Astrocyte (in vitro differentiated cells and primary cell): ENCODE measurements around the gene NPTX1. TPM values are rescaled to one million over a fixed set of nuclear protein-coding genes. Genes with fewer than 3 reads are reported as not detected.

ENCODE experiments used
- DNase-seq: peaks from one replicate; pipeline ENCODE4 v3.0.0-alpha.2; 2010; ENCODE audit warnings: low read depth
- FAIRE-seq: peaks from 2 replicates; lab custom pipeline; 2011; peaks lifted over from hg19 to GRCh38; lab: Jason Lieb, UNC
- H2AFZ ChIP-seq: 2 replicates; pipeline ENCODE4 v1.6.0; 2012; ENCODE audit warnings: low read depth, low read length, inconsistent platforms
- H3K27ac ChIP-seq: 2 replicates; pipeline ENCODE4 v1.5.1; 2011; ENCODE audit warnings: low read depth, low read length, inconsistent platforms
- H3K27me3 ChIP-seq: 2 replicates; pipeline ENCODE4 v1.6.0; 2011; ENCODE audit warnings: low read length, inconsistent platforms; ENCODE audit not compliant: insufficient read depth
- H3K36me3 ChIP-seq: 2 replicates; pipeline ENCODE4 v1.5.1; 2011; ENCODE audit warnings: low read length, inconsistent platforms; ENCODE audit not compliant: insufficient read depth
- H3K4me1 ChIP-seq: 2 replicates; pipeline ENCODE4 v1.5.1; 2011; ENCODE audit warnings: low read length, inconsistent platforms; ENCODE audit not compliant: insufficient read depth
- H3K4me2 ChIP-seq: 2 replicates; pipeline ENCODE4 v1.6.0; 2012; ENCODE audit warnings: low read length, inconsistent platforms
- H3K4me3 ChIP-seq: 2 replicates; pipeline ENCODE4 v1.5.1; 2011; ENCODE audit warnings: low read depth, mild to moderate bottlenecking, low read length, inconsistent platforms; ENCODE audit not compliant: insufficient read depth
- H3K79me2 ChIP-seq: 2 replicates; pipeline ENCODE4 v1.6.0; 2012; ENCODE audit warnings: mild to moderate bottlenecking, low read length, inconsistent platforms; ENCODE audit not compliant: insufficient read depth
- H3K9ac ChIP-seq: 2 replicates; pipeline ENCODE4 v1.6.0; 2012; ENCODE audit warnings: mild to moderate bottlenecking, low read length, inconsistent platforms
- H3K9me3 ChIP-seq: 2 replicates; pipeline ENCODE4 v1.5.1; 2012; ENCODE audit warnings: low read depth, mild to moderate bottlenecking, low read length, inconsistent platforms; ENCODE audit not compliant: insufficient read depth
- H4K20me1 ChIP-seq: 2 replicates; pipeline ENCODE4 v1.6.0; 2012; ENCODE audit warnings: low read length, inconsistent platforms; ENCODE audit not compliant: insufficient read depth
- H3K27ac Mint-ChIP-seq: one replicate; pipeline ENCODE4 v1.8.0; 2021; ENCODE audit warnings: mild to moderate bottlenecking, mixed read lengths; ENCODE audit not compliant: unreplicated experiment
- H3K27me3 Mint-ChIP-seq: one replicate; pipeline ENCODE4 v1.8.0; 2021; ENCODE audit warnings: low read depth, mixed read lengths; ENCODE audit not compliant: unreplicated experiment
- H3K36me3 Mint-ChIP-seq: one replicate; pipeline ENCODE4 v1.8.0; 2021; ENCODE audit warnings: low read depth, mixed read lengths; ENCODE audit not compliant: unreplicated experiment
- H3K4me1 Mint-ChIP-seq: one replicate; pipeline ENCODE4 v1.8.0; 2021; ENCODE audit warnings: low read depth, mixed read lengths; ENCODE audit not compliant: unreplicated experiment
- H3K4me3 Mint-ChIP-seq: one replicate; pipeline ENCODE4 v1.8.0; 2021; ENCODE audit warnings: mild to moderate bottlenecking, moderate library complexity, mixed read lengths; ENCODE audit not compliant: unreplicated experiment
- H3K9me3 Mint-ChIP-seq: one replicate; pipeline ENCODE4 v1.8.0; 2021; ENCODE audit warnings: mild to moderate bottlenecking, mixed read lengths; ENCODE audit not compliant: unreplicated experiment
- EZH2 ChIP-seq: IDR thresholded peaks from 2 replicates; pipeline ENCODE4 v1.6.1; 2012; ENCODE audit warnings: mild to moderate bottlenecking, low read length, inconsistent platforms; ENCODE audit not compliant: insufficient read depth
- total RNA-seq: library from RNA; stranded (reverse); gene quantifications from 2 replicates; pipeline ENCODE4 v1.2.1, GENCODE V29; 2021
- TF ChIP-seq, protein P1 (sequence below): IDR thresholded peaks from 2 replicates; pipeline ENCODE4 v1.5.1; 2011; ENCODE audit warnings: low read depth, mild to moderate bottlenecking, inconsistent platforms, low read length, moderate library complexity; ENCODE audit not compliant: insufficient read depth

Gene NPTX1
- total RNA-seq, 1 donor from 2014 or later: 0.43 TPM

DNA sequence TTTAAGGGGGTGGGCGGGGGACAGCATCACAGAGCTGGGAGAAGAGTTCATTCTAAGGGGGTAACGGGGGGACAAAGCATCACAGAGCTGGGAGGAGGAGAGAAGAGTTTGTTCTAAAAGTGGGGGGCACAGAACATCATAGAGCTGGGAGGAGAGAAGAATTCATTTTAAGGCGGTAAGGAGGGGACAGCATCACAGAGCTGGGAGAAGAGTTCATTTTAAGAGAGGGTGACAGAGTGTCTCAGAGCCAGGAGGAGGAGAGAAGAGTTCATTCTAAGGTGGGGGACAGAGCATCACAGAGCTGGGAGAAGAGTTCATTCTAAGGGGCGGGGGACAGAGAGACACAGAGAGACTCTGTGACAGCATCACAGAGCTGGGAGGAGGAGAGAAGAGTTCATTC is 33.6 kb downstream of the NPTX1 start:
- peaks cover 2% of the 10 kb centered on the region for H3K4me1 Mint-ChIP-seq
- Histone ChIP-seq H2AFZ (no peak overlapping the region), H3K79me2 (no peaks in the 10 kb centered on the region), H3K4me2 (no peak overlapping the region), H3K27ac (no peak overlapping the region), H3K4me3 (no peak overlapping the region), H3K27me3 (peaks cover 12% of the 10 kb centered on the region), H3K4me1 (no peaks in the 10 kb centered on the region), H3K9me3 (no peaks in the 10 kb centered on the region), H3K36me3 (no peaks in the 10 kb centered on the region), H3K9ac (no peak overlapping the region), H4K20me1 (no peaks in the 10 kb centered on the region)
- no peak overlapping the region for H3K27ac Mint-ChIP-seq
- H3K27me3 Mint-ChIP-seq: peaks cover 13% of the 10 kb centered on the region
- FAIRE-seq (no peak), DNase-seq (no peak)
- TF ChIP-seq, protein P1, sequence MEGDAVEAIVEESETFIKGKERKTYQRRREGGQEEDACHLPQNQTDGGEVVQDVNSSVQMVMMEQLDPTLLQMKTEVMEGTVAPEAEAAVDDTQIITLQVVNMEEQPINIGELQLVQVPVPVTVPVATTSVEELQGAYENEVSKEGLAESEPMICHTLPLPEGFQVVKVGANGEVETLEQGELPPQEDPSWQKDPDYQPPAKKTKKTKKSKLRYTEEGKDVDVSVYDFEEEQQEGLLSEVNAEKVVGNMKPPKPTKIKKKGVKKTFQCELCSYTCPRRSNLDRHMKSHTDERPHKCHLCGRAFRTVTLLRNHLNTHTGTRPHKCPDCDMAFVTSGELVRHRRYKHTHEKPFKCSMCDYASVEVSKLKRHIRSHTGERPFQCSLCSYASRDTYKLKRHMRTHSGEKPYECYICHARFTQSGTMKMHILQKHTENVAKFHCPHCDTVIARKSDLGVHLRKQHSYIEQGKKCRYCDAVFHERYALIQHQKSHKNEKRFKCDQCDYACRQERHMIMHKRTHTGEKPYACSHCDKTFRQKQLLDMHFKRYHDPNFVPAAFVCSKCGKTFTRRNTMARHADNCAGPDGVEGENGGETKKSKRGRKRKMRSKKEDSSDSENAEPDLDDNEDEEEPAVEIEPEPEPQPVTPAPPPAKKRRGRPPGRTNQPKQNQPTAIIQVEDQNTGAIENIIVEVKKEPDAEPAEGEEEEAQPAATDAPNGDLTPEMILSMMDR: no peak
- TF ChIP-seq EZH2: no peak
- H3K9me3 Mint-ChIP-seq: no peaks in the 10 kb centered on the region
- H3K4me3 Mint-ChIP-seq: no peak overlapping the region
- H3K36me3 Mint-ChIP-seq: peaks cover 2% of the 10 kb centered on the region

DNA sequence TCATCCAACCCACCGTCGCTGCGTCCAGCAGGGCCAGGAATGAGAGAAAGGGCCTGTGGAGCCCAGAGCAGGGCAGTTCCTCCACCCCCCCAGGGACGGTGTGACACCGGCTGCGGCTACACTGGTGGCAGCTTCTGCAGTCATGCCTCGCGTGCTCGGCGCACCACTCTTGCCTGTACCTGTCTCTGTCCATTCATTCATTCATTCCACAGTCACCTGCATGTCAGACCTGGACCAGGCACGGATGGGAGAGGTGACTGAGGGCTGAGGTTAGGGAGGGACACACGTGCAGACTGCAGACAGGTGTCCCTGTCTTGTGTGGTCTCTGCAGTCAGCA is 34.1 kb downstream of the NPTX1 start:
- Mint-ChIP-seq H3K4me1 (peaks cover 2% of the 10 kb centered on the region), H3K27me3 (peaks cover 13% of the 10 kb centered on the region), H3K36me3 (peaks cover 2% of the 10 kb centered on the region), H3K9me3 (no peaks in the 10 kb centered on the region), H3K27ac (no peak overlapping the region), H3K4me3 (no peak overlapping the region)
- H3K4me1 ChIP-seq: no peaks in the 10 kb centered on the region
- no peak for FAIRE-seq
- no peak overlapping the region for H2AFZ ChIP-seq
- no peak overlapping the region for H3K27ac ChIP-seq
- TF ChIP-seq EZH2: no peak
- TF ChIP-seq, protein P1: no peak
- H4K20me1 ChIP-seq: no peaks in the 10 kb centered on the region
- no peak overlapping the region for H3K9ac ChIP-seq
- no peak overlapping the region for H3K4me3 ChIP-seq
- peaks cover 12% of the 10 kb centered on the region for H3K27me3 ChIP-seq
- H3K4me2 ChIP-seq: no peak overlapping the region
- no peaks in the 10 kb centered on the region for H3K79me2 ChIP-seq
- no peaks in the 10 kb centered on the region for H3K9me3 ChIP-seq
- no peak for DNase-seq
- no peaks in the 10 kb centered on the region for H3K36me3 ChIP-seq

DNA sequence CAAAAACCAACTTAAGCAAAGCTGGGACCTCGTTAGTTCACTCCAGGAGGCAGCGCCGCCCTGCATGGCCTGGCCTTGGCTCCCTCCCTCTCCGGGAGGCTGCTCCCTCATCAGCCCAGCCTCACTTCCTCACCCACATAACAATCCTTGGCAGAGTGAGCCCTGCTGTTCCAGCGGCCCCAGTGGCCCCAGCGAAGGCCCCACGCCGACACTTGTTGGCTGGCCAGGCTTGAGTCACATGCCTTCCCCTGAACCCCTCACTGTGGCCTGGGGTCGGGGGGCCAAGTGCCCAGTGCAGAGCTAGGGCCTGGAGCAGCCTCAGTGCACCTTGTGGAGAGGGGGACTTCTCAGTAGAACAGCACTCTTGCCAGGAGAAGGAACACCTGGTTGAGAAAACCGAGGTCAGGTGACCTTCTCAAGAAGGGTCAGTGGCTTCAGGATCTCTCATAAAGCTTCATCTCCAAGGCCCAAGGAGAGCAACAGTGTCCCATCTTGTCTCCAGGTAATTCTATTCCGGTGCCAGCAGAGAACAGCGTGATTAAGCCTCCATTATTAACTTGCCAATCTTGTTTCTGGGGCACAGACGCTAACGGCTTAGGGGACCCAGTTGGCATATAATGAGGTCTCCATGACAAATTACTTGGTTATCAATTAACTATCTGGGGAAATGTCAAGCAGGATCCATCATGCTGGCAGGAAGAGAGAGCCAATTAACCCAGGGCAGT is 34.6 kb downstream of the NPTX1 start:
- Mint-ChIP-seq H3K4me3 (no peak overlapping the region), H3K4me1 (peaks cover 1% of the 10 kb centered on the region), H3K27me3 (peaks cover 17% of the 10 kb centered on the region), H3K27ac (no peak overlapping the region), H3K9me3 (no peaks in the 10 kb centered on the region), H3K36me3 (peaks cover 6% of the 10 kb centered on the region)
- no peak overlapping the region for H3K4me3 ChIP-seq
- H3K27ac ChIP-seq: no peak overlapping the region
- H3K9ac ChIP-seq: no peak overlapping the region
- TF ChIP-seq, protein P1: no peak
- no peak for TF ChIP-seq EZH2
- H3K79me2 ChIP-seq: no peaks in the 10 kb centered on the region
- FAIRE-seq (no peak), DNase-seq (no peak)
- no peaks in the 10 kb centered on the region for H4K20me1 ChIP-seq
- H3K9me3 ChIP-seq: no peaks in the 10 kb centered on the region
- no peak overlapping the region for H2AFZ ChIP-seq
- peaks cover 15% of the 10 kb centered on the region for H3K27me3 ChIP-seq
- no peaks in the 10 kb centered on the region for H3K36me3 ChIP-seq
- no peak overlapping the region for H3K4me2 ChIP-seq
- no peaks in the 10 kb centered on the region for H3K4me1 ChIP-seq
